ENCODE measurements around the gene FBN1.

FBN1 gene

DNA sequence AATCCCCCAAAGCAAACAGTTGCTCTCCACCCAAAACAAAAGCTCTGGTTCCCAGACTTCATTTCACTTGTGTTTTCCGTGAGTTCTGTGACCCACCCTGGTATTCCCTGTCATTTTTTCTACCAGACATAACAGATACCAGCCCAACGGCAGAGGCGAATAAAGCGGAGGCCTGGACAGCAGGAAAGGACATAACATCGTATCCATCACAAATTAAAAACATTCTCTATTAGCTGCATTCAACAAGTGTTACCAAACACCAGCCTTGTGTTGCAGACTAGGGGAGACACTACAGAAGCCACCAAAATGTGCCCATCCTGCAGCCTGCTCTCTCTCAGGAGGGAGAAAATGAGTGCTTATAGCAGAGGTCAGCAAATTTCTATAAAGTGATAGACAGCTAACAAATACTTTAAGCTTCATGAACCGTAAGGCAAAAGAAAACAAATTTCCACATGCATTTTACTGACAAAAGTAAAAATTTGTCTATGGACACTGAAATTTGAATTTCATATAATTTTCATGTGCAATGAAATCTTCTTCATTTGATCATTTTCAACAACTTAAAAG, 7.1 kb upstream of the FBN1 start:
- DNase-seq (ENCODE audit: low spot score), result no peak

DNA sequence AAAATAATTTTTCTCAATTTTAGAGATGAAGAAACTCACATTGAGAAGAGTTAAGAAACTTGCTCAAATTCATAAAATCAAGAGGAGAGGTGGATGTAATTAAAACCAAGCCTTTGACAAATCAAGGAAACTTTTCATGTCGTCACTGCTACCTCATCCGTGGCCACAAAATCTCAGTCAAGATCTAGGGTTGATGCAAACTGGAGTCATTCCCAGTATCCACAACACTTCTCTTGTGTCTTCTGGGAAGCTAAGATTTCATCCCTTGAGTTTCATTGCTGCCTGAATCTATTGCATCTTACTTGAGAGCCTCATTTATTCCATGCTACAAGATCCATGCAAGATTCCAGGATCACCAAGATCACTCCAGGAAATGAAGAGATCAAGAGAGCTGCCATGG, 5.4 kb upstream of the FBN1 start:
- no peak for DNase-seq (ENCODE audit: low spot score)

- DNase-seq (ENCODE audit: low spot score), result no peak
Observed at GRCh38 chr15:48647962-48648361, 2.5 kb upstream of the FBN1 start.

- DNase-seq (ENCODE audit: low spot score), result no peak
Observed at GRCh38 chr15:48646331-48646730, 822 bp upstream of the FBN1 start.

GRCh38 chr15:48644827-48645557, 517 bp downstream of the FBN1 start:
- no peak for DNase-seq (ENCODE audit: low spot score)

- DNase-seq (ENCODE audit: low spot score), result no peak
Observed at GRCh38 chr15:48644467-48644826, 1.1 kb downstream of the FBN1 start.

DNA sequence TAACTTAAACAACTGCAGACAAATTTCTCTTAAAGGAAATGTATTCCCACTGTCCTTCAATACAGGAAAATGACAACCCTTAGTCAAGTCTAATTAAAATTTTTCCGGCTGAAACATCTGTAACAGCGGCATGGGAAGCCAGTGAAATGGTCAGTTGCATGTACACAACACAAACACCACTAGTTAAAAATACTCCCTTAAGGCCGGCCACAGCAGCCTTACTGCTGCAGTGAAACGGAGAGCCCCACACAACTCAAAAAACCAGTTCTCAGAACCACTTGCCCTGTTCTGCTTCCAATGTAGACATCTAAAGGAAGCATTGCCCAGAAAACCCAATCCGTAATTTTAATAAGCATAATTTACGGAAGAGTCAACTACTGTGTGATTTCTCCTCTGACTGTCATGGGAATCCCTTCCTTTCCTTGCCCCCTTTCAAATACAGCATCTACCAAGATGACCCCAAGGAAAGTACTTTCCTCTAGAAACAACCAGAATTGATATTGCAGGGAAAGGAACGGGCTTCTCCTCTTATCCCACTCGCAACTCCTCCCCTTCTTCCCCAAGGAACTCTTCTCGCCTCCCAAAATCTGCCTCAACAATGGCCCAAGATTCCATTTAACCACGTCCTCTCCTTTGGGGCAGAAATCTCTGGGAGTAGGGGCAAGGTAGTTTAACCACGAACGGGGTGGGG, 1.6 kb downstream of the FBN1 start:
- no peak for DNase-seq (ENCODE audit: low spot score)

DNA sequence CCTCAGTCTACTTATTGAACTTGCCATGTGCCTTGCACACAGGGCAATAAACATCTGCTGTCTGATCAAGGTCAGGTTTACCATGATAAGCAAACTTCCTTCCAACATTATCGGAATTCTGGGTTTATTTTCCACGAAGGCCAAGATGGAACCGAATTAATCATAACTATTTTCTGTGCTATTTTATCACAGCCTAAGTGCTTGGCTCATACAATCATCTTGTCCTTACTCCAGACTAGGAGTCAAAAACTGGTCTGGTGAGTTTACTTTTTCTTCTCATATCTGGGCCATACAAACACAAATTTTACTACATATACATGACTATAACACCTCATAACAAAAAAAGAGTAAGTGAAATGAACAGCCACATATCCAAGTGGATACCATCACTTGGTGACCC, 2.3 kb downstream of the FBN1 start:
- DNase-seq (ENCODE audit: low spot score), result no peak

DNA sequence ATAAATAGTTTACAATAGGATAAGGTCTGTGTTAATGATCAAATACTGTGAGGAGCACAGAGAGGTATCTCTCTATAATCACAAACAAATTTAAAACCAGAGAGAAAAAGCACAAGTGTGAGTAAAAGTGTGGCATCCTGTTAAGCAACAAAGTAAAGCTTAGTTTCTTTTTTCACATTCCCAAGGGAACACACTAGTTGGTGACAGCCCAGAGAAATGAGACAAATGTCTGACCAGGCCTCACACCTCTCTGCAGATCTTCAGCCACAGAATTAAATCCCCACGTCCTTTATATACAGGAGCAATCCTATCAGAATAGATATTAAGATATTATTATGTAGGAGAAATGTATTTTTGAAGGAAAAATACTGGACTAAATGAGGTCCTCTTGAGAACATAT, 2.7 kb downstream of the FBN1 start:
- no peak for DNase-seq (ENCODE audit: low spot score)

- no peak for DNase-seq (ENCODE audit: low spot score)
Observed at GRCh38 chr15:48641416-48641815, 4.1 kb downstream of the FBN1 start.

DNA sequence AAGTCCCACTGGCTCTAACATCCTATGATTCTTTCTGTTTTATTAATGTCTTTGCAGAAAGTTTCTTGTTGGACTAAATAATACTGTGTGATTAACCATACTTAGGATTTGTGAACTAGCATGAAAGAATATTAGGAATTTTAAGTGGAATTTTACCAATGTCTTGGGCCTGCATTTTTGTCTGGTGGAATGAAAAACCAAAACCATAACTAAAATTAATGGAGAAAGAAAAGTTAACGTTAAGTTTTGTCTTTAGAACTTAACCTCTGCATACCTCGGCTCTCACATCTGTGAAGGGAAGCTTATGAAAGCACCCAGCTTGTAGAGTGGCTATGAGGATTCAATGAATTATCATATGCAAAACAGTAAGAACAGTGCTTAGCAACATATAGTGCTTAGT, 6.5 kb downstream of the FBN1 start:
- no peak for DNase-seq (ENCODE audit: low spot score)

DNA sequence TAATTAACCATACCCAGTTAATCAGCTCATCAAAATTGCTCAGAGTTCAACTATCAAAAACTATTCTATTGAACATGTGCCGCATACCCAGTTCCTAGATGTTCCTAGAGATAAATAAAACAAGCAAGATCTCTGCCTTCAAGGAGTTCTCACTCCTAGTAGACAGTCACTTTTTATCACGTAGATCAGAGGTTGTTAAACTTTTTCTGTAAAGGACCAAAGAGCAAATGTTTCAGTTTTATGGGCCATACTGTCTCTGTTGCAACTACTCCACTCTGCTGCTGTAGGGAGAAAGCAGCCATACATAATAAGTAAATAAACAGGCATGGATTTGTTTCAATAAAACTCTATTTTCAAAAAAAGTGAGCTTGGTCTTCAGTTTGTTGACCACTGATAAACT, 7.9 kb downstream of the FBN1 start:
- DNase-seq (ENCODE audit: low spot score), result no peak

GRCh38 chr15:48636511-48636910, 9.0 kb downstream of the FBN1 start:
- no peak for DNase-seq (ENCODE audit: low spot score)

- DNase-seq (ENCODE audit: low spot score), result no peak
Observed at GRCh38 chr15:48634893-48635292, 10.6 kb downstream of the FBN1 start.

DNA sequence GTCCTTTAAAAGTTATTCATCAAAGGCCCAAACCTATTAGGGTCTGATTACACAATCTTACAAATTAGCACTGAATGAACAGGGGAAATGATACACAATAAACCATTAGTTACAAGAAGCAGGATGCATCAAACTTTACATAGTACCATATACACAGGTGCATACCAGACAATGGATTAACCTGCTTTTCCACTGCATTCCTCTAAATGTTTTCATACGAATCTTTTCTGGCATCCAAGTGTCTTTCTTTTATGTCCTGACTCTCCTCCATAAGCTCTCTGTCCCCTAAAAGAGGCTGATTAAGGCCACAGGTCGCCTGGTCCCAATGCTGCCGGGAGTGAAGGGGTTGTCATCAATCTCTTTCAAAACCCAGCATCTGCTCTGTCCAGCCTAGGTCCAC, 11.4 kb downstream of the FBN1 start:
- DNase-seq (ENCODE audit: low spot score), result no peak

GRCh38 chr15:48632651-48633050, 12.9 kb downstream of the FBN1 start:
- DNase-seq (ENCODE audit: low spot score), result no peak

GRCh38 chr15:48631176-48631770, 14.2 kb downstream of the FBN1 start:
- DNase-seq (ENCODE audit: low spot score), result no peak

DNA sequence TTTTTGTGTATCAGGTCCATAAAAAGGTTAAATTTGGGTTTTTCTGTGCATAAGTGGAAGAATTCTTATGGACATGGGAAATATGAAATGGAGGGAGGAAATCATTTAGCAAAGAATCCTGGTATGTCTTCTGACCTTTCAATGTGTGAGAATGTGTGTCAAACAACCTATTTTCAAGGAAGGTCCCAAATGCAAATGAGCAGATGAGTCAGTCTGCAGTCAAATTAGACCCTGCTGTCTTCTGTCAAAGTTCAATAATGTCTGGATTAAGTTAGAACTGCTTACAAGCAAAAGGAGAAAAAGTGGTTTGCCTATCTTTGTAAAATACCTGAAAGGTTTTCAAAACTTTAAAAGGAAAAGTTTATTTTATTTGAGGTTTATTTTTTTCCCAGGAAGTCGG, 15.3 kb downstream of the FBN1 start:
- DNase-seq (ENCODE audit: low spot score), result no peak

DNA sequence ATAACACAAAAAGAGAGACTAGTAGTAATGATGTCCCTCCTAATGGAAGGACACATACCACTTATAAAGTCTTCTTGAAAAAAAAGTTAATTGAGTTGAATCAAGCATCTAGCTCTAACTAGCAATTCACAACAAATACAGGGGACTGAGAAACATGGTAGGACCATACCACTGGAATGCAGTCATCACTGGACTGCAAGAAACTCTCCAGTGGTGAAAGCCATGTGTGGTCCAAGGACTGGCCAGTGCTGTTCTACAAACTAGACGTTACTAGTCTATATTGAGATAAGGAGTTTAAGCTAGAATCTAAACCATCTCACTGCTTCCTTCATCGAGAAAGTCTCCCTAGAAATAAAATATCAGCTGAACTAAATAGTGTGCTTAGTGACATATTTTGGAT, 16.7 kb downstream of the FBN1 start:
- DNase-seq (ENCODE audit: low spot score), result no peak

DNA sequence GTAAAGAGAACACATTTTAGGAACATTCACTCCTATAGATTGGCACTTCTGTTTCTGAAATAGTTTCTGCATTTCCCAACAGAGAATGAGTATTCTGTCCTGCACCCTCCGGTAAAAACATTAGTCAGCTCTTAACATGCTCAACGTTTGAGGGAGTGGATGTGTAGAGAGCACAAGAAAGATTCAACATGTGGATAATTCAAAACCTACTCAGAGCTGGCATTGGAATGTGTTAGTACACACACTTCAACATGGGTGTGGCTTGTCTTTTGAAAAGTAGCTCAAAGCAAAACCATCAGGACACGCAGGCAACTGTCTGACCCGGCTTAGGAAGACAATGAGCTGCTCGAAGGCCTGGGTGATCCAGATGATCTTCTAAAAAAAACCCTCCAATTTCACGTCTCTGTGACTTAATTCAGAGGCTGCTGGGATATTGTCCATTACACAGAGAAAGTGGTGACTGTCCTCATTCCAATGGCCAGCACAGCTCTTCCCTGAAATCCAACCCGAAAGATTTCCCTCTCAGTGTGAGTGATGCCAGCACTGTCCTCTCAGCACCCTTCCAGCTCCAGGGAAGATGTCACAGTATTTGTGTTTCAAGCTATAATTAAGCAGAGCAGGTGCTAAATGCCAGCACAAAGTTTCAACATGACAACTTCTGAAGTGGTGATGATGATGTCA, 18.1 kb downstream of the FBN1 start:
- DNase-seq (ENCODE audit: low spot score), result no peak

- DNase-seq (ENCODE audit: low spot score), result no peak
Observed at GRCh38 chr15:48625126-48625525, 20.4 kb downstream of the FBN1 start.

- no peak for DNase-seq (ENCODE audit: low spot score)
Observed at GRCh38 chr15:48624700-48625099, 20.8 kb downstream of the FBN1 start.

DNA sequence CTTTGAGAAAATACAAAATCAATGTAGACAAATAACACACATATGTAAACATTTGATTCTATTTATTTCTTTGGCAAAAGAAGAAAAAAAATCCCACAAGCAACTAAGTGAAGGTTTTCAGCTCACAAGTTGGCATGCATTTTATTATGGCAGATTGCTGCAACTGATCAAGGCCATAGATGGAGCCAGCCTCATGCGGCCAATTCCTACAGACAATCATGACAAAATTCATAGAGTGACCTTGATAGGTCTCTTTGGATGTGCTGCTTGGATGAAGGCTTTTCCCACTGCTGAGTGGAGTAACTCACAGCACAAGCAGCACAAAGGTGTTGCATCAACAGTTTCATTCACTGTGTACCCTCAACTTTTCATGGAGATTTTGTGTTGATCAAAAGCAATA, 22.1 kb downstream of the FBN1 start:
- no peak for DNase-seq (ENCODE audit: low spot score)
